HepG2 (cell line): ENCODE results near the gene CD83. TPM values are rescaled to one million over a fixed set of nuclear protein-coding genes. Genes with fewer than 3 reads are reported as not detected.
A peak's percentile ranks its signal among the peaks of the same experiment; 100 is the strongest.

Experiments
- ATAC-seq: fragments of 200-7000 bp; cut with Tn5 transposase; 3 replicates; pipeline ENCODE4 v1.9.1; 2020; ENCODE audit warnings: mild to moderate bottlenecking, moderate library complexity
- BruUV-seq: library from RNA; stranded (reverse); fragments of 400-500 nt; replicated peaks from 2 replicates; lab custom pipeline; 2021; lab: Mats Ljungman, UMichigan
- CTCF ChIA-PET: fragments of 300-600 bp; formaldehyde crosslinking; extraction: SDS; loops from one replicate; lab custom pipeline; 2021; ENCODE audit warnings: low total read pairs, inconsistent platforms, low intra/inter-chr PET ratio; lab: Yijun Ruan, JAX
- POLR2A ChIA-PET: fragments of 350-600 bp; sonication (Branson Sonifier 250); formaldehyde crosslinking; loops from one replicate; lab custom pipeline; 2020; ENCODE audit warnings: antibody characterized with exemption, inconsistent platforms; lab: Yijun Ruan, JAX
- DNase-seq: peaks from one replicate; pipeline ENCODE4 v3.0.0-alpha.2; 2015; ENCODE audit warnings: low spot score
- FAIRE-seq: peaks from 3 replicates; lab custom pipeline; 2011; peaks lifted over from hg19 to GRCh38; lab: Jason Lieb, UNC
- H2AFZ ChIP-seq: one replicate; pipeline ENCODE4 v1.6.1; 2011; ENCODE audit warnings: low read length, inconsistent platforms
- H3K27ac ChIP-seq: fragments of 300-600 bp; 3 replicates; pipeline ENCODE4 v1.8.0; 2011; ENCODE audit warnings: mixed run types, mild to moderate bottlenecking, mixed read lengths, low read length, inconsistent platforms; ENCODE audit not compliant: insufficient read depth; ENCODE audit errors: extremely low read length
- H3K27me3 ChIP-seq, 2 experiments: fragments of 200-600 bp in 1 of 2; 2 replicates in 1 of 2; 3 replicates in 1 of 2; pipeline versions ENCODE4 v1.6.0 to v1.8.0; 2011; ENCODE audit warnings: low read length in 2 of 2, mild to moderate bottlenecking in 2 of 2, moderate library complexity in 2 of 2, inconsistent platforms in 1 of 2; ENCODE audit not compliant: insufficient read depth in 2 of 2, control insufficient read depth in 1 of 2
- H3K36me3 ChIP-seq, 2 experiments: fragments of 200-600 bp in 1 of 2; replicated peaks in 1 of 2; 2 replicates in 1 of 2; 3 replicates in 1 of 2; pipeline versions ENCODE4 v1.5.1 to v1.8.0; 2011; ENCODE audit warnings: low read length in 2 of 2, inconsistent platforms in 1 of 2; ENCODE audit not compliant: insufficient read depth in 2 of 2, control insufficient read depth in 1 of 2
- H3K4me1 ChIP-seq: 2 replicates; pipeline ENCODE4 v1.5.1; 2012; ENCODE audit warnings: low read length, inconsistent platforms; ENCODE audit not compliant: insufficient read depth
- H3K4me2 ChIP-seq: 2 replicates; pipeline ENCODE4 v1.6.0; 2011; ENCODE audit warnings: low read depth, low read length, inconsistent platforms
- H3K4me3 ChIP-seq, 3 experiments: fragments of 200-600 bp in 1 of 3; sonication (generic), shearing (Covaris generic) in 1 of 3; replicated peaks in 1 of 3; 2 replicates each; pipeline ENCODE4 v1.5.1; 2011 to 2016; ENCODE audit warnings: low read length in 3 of 3, inconsistent platforms in 2 of 3, low read depth in 2 of 3, mild to moderate bottlenecking in 2 of 3, control low read depth in 1 of 3, mixed read lengths in 1 of 3; ENCODE audit not compliant: insufficient read depth in 1 of 3
- H3K79me2 ChIP-seq: one replicate; pipeline ENCODE4 v1.6.1; 2011; ENCODE audit warnings: low read length, inconsistent platforms; ENCODE audit not compliant: insufficient read depth
- H3K9ac ChIP-seq: 2 replicates; pipeline ENCODE4 v1.6.0; 2011; ENCODE audit warnings: mild to moderate bottlenecking, low read depth, low read length, inconsistent platforms; ENCODE audit not compliant: insufficient read depth
- H3K9me3 ChIP-seq: 2 replicates; pipeline ENCODE4 v1.5.1; 2012; ENCODE audit warnings: mild to moderate bottlenecking, low read length
- H4K20me1 ChIP-seq: 2 replicates; pipeline ENCODE4 v1.6.0; 2011; ENCODE audit warnings: inconsistent platforms, mild to moderate bottlenecking, low read length, moderate library complexity; ENCODE audit not compliant: insufficient read depth
- BORCS8-MEF2B ChIP-seq: sonication (generic); formaldehyde crosslinking; IDR thresholded peaks from 2 replicates; pipeline ENCODE4 v1.8.0; 2022; ENCODE audit warnings: mild to moderate bottlenecking, missing genetic modification reagents
- CTCF ChIP-seq: sonication (generic); formaldehyde crosslinking; IDR thresholded peaks from 2 replicates; pipeline ENCODE4 v1.5.0; 2020; ENCODE audit warnings: mild to moderate bottlenecking, missing genetic modification reagents, moderate library complexity
- KLF9 ChIP-seq: IDR thresholded peaks from 2 replicates; pipeline ENCODE4 v1.6.1; 2016; ENCODE audit warnings: low read depth
- RXRB ChIP-seq: IDR thresholded peaks from 2 replicates; pipeline ENCODE4 v1.6.1; 2016; ENCODE audit warnings: borderline replicate concordance, missing genetic modification reagents, missing compliant biosample characterization
- SETDB1 ChIP-seq: sonication (generic); formaldehyde crosslinking; IDR thresholded peaks from 2 replicates; pipeline ENCODE4 v1.5.1; 2020; ENCODE audit warnings: missing genetic modification reagents, mild to moderate bottlenecking, borderline replicate concordance
- SIX1 ChIP-seq: sonication (generic); formaldehyde crosslinking; IDR thresholded peaks from 2 replicates; pipeline ENCODE4 v1.4.0; 2020; ENCODE audit warnings: missing genetic modification reagents, borderline replicate concordance
- SKIL ChIP-seq: sonication (generic); formaldehyde crosslinking; IDR thresholded peaks from 2 replicates; pipeline ENCODE4 v1.8.0; 2022; ENCODE audit warnings: missing genetic modification reagents, mild to moderate bottlenecking, moderate library complexity, borderline replicate concordance
- SP5 ChIP-seq: IDR thresholded peaks from 2 replicates; pipeline ENCODE4 v1.6.1; 2016; ENCODE audit warnings: low read depth, borderline replicate concordance
- ZNF20 ChIP-seq: sonication (generic); formaldehyde crosslinking; IDR thresholded peaks from 2 replicates; pipeline ENCODE4 v1.4.0; 2020; ENCODE audit warnings: mild to moderate bottlenecking, moderate library complexity, missing genetic modification reagents
- ZSCAN12 ChIP-seq: sonication (generic); formaldehyde crosslinking; IDR thresholded peaks from 2 replicates; pipeline ENCODE4 v1.9.0; 2021; ENCODE audit warnings: mild to moderate bottlenecking, missing genetic modification reagents
- WGBS: methylation state at CpG from one replicate; pipeline ENCODE4 v1.1.6; 2017; ENCODE audit warnings: low lambda C conversion rate; 5-methylcytosine and 5-hydroxymethylcytosine counted together
- in situ Hi-C: cut with HindIII; loops from 2 replicates; pipeline ENCODE4 v1.10.0; 2017; ENCODE audit warnings: low pct_unique_long_range_greater_than_20kb; ENCODE audit not compliant: extremely low pct_ligation_motif_present
- intact Hi-C: fragments of 100-400 bp; cut with micrococcal nuclease; formaldehyde crosslinking; loops from one replicate; pipeline ENCODE4 v1.10.0; 2022; ENCODE audit not compliant: unreplicated experiment
- polyA plus RNA-seq, 8 experiments: library from polyadenylated mRNA; depleted of rRNA in 3 of 8; stranded (reverse) in 7 of 8; unstranded in 1 of 8; fragments of >200 nt; fragmentation: Illumina TruSeq in 4 of 8; extraction: Trizol in 4 of 8; gene quantifications; 2 replicates each; pipeline versions ENCODE4 v1.2.1 to v1.2.3, GENCODE V29; 2011 to 2016; ENCODE audit warnings: low read depth in 4 of 8, missing spikeins in 1 of 8, mixed read lengths in 1 of 8; ENCODE audit not compliant: insufficient read depth in 1 of 8
- total RNA-seq, 5 experiments: library from RNA; depleted of rRNA; stranded (reverse); fragments of >200 nt; fragmentation: Illumina TruSeq; extraction: Trizol; gene quantifications; 2 replicates each; pipeline ENCODE4 v1.2.3, GENCODE V29; 2016; ENCODE audit warnings: low read depth in 1 of 5

Gene CD83
- total and polyA plus RNA-seq, 2 of the 13 experiments (the other 11 are each of a cell fraction or from before 2014, with no cell fraction given): 0.46 to 2.3 TPM

GRCh38 chr6:14153228-14153627, 35.7 kb downstream of the CD83 start (continued):
- TF ChIP-seq SIX1 (CRISPR knock-in tag): no peak
- TF ChIP-seq KLF9: no peak
- TF ChIP-seq ZSCAN12 (CRISPR knock-in tag): no peak
- TF ChIP-seq BORCS8-MEF2B: no peak
- no peak for TF ChIP-seq RXRB (CRISPR knock-in tag)
- TF ChIP-seq CTCF (CRISPR knock-in tag): no peak
- no peak for TF ChIP-seq SP5 (CRISPR knock-in tag)
- no peak for TF ChIP-seq ZNF20 (CRISPR knock-in tag)

GRCh38 chr6:14159090-14159489, 41.5 kb downstream of the CD83 start:
- Histone ChIP-seq H4K20me1 (no peaks in the 10 kb centered on the region), H3K4me2 (no peak overlapping the region), H3K36me3 (no peaks in the 10 kb centered on the region), H3K4me1 (no peaks in the 10 kb centered on the region), H3K79me2 (no peaks in the 10 kb centered on the region), H2AFZ (no peak overlapping the region), H3K9ac (no peak overlapping the region)
- CTCF ChIA-PET: no interaction called here
- ATAC-seq (no peak), DNase-seq (no peak)
- BruUV-seq: no TSS peak
- TF ChIP-seq SKIL (no peak), SETDB1 (CRISPR knock-in tag) (peak; percentile 93)
- TF ChIP-seq, all 625 proteins: peak for 1
- FAIRE-seq: no peak
- intact Hi-C loops: no loop called here
- in situ Hi-C loops: no loop called here
- Histone ChIP-seq H3K27ac (no peak overlapping the region), H3K4me3 (no peak overlapping the region), H3K9me3 (peaks cover 12% of the 10 kb centered on the region; the same call in 1 of the 2 replicates), H3K27me3 (no peaks in the 10 kb centered on the region)
- WGBS: 56% methylated on average over 6 of the region's 6 CpGs
- POLR2A ChIA-PET: no interaction called here
